SK-N-SH treated with all-trans-retinoic acid at 6 μM for 48 hours (cell line): ENCODE data around the gene OR4E1.

ENCODE experiments used
- ARNTL ChIP-seq: fragments of 450-650 bp; formaldehyde crosslinking; IDR thresholded peaks from 2 replicates; pipeline ENCODE4 v1.5.0; 2020; ENCODE audit warnings: low read depth, mild to moderate bottlenecking, moderate library complexity, borderline replicate concordance
- BACH2 ChIP-seq: fragments of 250-450 bp; sonication (Bioruptor Pico); IDR thresholded peaks from 2 replicates; pipeline ENCODE4 v1.9.0; 2021; ENCODE audit warnings: mild to moderate bottlenecking, borderline replicate concordance
- GLIS3 ChIP-seq: fragments of 250-450 bp; sonication (Bioruptor Pico); IDR thresholded peaks from 2 replicates; pipeline ENCODE4 v1.5.0; 2020; ENCODE audit warnings: mild to moderate bottlenecking, moderate library complexity
- OSR1 ChIP-seq: fragments of 250-450 bp; sonication (Bioruptor Pico); IDR thresholded peaks from 2 replicates; pipeline ENCODE4 v1.8.0; 2022; ENCODE audit warnings: moderate library complexity, mild to moderate bottlenecking, inconsistent platforms
- PPARA ChIP-seq: fragments of 250-450 bp; sonication (Bioruptor Pico); IDR thresholded peaks from 2 replicates; pipeline ENCODE4 v1.5.0; 2020; ENCODE audit warnings: mild to moderate bottlenecking, borderline replicate concordance
- RARB ChIP-seq: fragments of 250-450 bp; sonication (Bioruptor Pico); IDR thresholded peaks from 2 replicates; pipeline ENCODE4 v1.8.0; 2021; ENCODE audit warnings: mild to moderate bottlenecking, moderate library complexity
- ZC3H10 ChIP-seq: fragments of 250-450 bp; sonication (Bioruptor Pico); IDR thresholded peaks from 2 replicates; pipeline ENCODE4 v1.5.1; 2021; ENCODE audit warnings: mild to moderate bottlenecking, moderate library complexity
- ZFP3 ChIP-seq: fragments of 250-450 bp; sonication (Bioruptor Pico); IDR thresholded peaks from 2 replicates; pipeline ENCODE4 v1.5.0; 2020; ENCODE audit warnings: mild to moderate bottlenecking, moderate library complexity
- ZFP30 ChIP-seq: fragments of 450-650 bp; formaldehyde crosslinking; IDR thresholded peaks from 2 replicates; pipeline ENCODE4 v1.5.0; 2022; ENCODE audit warnings: mild to moderate bottlenecking, moderate library complexity
- TF ChIP-seq, protein P1 (sequence below): fragments of 250-450 bp; sonication (Bioruptor Pico); IDR thresholded peaks from 2 replicates; pipeline ENCODE4 v1.5.1; 2021; ENCODE audit warnings: mild to moderate bottlenecking, moderate library complexity
- TF ChIP-seq, protein P2 (sequence below): fragments of 250-450 bp; sonication (Bioruptor Pico); IDR thresholded peaks from 2 replicates; pipeline ENCODE4 v1.8.0; 2020; ENCODE audit warnings: mild to moderate bottlenecking, moderate library complexity, borderline replicate concordance
- TF ChIP-seq, protein P3 (sequence below): fragments of 250-450 bp; sonication (Bioruptor Pico); IDR thresholded peaks from 2 replicates; pipeline ENCODE4 v1.8.0; 2021; ENCODE audit warnings: low read depth, mild to moderate bottlenecking, moderate library complexity, borderline replicate concordance

DNA sequence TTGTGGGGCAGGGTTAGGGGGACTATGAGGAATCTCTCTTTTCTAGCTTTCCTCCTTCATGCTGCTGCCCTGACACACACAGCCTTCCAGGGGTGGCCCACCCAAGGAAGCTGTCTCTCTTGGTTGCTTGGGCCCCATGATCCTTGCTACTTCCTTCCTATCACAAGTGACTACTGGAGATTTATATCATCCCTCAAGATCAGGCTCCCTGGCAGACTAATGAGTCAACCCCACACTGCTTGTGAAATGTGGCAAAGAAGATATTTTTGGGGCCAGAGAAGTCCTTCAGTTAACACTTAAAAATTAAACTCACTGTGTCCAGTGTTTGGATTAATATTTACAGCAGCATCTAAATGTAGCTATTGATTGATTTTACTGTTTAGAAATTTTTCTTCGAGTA, 1.5 kb downstream of the OR4E1 start:
- TF ChIP-seq GLIS3 (no peak), ZFP30 (CRISPR knock-in tag) (no peak), RARB (CRISPR knock-in tag) (no peak), ARNTL (CRISPR knock-in tag) (no peak), OSR1 (CRISPR knock-in tag) (no peak), ZFP3 (CRISPR knock-in tag) (no peak), ZC3H10 (CRISPR knock-in tag) (no peak), PPARA (CRISPR knock-in tag) (no peak), BACH2 (CRISPR knock-in tag) (no peak)
- TF ChIP-seq, protein P1, sequence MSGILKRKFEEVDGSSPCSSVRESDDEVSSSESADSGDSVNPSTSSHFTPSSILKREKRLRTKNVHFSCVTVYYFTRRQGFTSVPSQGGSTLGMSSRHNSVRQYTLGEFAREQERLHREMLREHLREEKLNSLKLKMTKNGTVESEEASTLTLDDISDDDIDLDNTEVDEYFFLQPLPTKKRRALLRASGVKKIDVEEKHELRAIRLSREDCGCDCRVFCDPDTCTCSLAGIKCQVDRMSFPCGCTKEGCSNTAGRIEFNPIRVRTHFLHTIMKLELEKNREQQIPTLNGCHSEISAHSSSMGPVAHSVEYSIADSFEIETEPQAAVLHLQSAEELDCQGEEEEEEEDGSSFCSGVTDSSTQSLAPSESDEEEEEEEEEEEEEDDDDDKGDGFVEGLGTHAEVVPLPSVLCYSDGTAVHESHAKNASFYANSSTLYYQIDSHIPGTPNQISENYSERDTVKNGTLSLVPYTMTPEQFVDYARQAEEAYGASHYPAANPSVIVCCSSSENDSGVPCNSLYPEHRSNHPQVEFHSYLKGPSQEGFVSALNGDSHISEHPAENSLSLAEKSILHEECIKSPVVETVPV = no peak
- TF ChIP-seq, protein P2, sequence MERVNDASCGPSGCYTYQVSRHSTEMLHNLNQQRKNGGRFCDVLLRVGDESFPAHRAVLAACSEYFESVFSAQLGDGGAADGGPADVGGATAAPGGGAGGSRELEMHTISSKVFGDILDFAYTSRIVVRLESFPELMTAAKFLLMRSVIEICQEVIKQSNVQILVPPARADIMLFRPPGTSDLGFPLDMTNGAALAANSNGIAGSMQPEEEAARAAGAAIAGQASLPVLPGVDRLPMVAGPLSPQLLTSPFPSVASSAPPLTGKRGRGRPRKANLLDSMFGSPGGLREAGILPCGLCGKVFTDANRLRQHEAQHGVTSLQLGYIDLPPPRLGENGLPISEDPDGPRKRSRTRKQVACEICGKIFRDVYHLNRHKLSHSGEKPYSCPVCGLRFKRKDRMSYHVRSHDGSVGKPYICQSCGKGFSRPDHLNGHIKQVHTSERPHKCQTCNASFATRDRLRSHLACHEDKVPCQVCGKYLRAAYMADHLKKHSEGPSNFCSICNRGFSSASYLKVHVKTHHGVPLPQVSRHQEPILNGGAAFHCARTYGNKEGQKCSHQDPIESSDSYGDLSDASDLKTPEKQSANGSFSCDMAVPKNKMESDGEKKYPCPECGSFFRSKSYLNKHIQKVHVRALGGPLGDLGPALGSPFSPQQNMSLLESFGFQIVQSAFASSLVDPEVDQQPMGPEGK = no peak
- TF ChIP-seq, protein P3, sequence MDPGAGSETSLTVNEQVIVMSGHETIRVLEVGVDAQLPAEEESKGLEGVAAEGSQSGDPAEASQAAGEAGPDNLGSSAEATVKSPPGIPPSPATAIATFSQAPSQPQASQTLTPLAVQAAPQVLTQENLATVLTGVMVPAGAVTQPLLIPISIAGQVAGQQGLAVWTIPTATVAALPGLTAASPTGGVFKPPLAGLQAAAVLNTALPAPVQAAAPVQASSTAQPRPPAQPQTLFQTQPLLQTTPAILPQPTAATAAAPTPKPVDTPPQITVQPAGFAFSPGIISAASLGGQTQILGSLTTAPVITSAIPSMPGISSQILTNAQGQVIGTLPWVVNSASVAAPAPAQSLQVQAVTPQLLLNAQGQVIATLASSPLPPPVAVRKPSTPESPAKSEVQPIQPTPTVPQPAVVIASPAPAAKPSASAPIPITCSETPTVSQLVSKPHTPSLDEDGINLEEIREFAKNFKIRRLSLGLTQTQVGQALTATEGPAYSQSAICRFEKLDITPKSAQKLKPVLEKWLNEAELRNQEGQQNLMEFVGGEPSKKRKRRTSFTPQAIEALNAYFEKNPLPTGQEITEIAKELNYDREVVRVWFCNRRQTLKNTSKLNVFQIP (CRISPR knock-in tag) = no peak
